ENCODE measurements around the gene HIPK4.
"Not testable (repeated sequence)": the region's sequence is repeated elsewhere in the genome, so short reads cannot be mapped to it uniquely, and the experiment has no call there.

HIPK4 gene

GRCh38 chr19:40390084-40390742 is at the start of gene HIPK4:
Gene HIPK4, minus strand, starts transcription at chr19:40390181. Its CDS starts 279 bp downstream, at chr19:40389902.
- no peak for DNase-seq (ENCODE audit: low read depth)

GRCh38 chr19:40438284-40438683 is 48.3 kb upstream of the HIPK4 start:
- no peak for DNase-seq (ENCODE audit: low read depth)

- peak; percentile 82 for DNase-seq (ENCODE audit: low read depth)
These were observed 43.6 kb upstream of the HIPK4 start for GRCh38 chr19:40433391-40434216.

- DNase-seq (ENCODE audit: low read depth), result not testable (repeated sequence)
These were observed 42.8 kb upstream of the HIPK4 start for GRCh38 chr19:40432760-40433159.

GRCh38 chr19:40431698-40432097 is 41.7 kb upstream of the HIPK4 start:
- no peak for DNase-seq (ENCODE audit: low read depth)

- not testable (repeated sequence) for DNase-seq (ENCODE audit: low read depth)
These were observed 40.3 kb upstream of the HIPK4 start for GRCh38 chr19:40430242-40430641.

- DNase-seq (ENCODE audit: low read depth), result not testable (repeated sequence)
These were observed 38.2 kb upstream of the HIPK4 start for GRCh38 chr19:40428197-40428596.

- DNase-seq (ENCODE audit: low read depth), result peak; percentile 100
These were observed 35.7 kb upstream of the HIPK4 start, which contains the start of gene SERTAD1 for GRCh38 chr19:40425450-40426287. Gene SERTAD1, minus strand, starts transcription at chr19:40425992. Its CDS starts 2,446 bp downstream, at chr19:40423546.

- peak; percentile 45 for DNase-seq (ENCODE audit: low read depth)
These were observed 34.9 kb upstream of the HIPK4 start for GRCh38 chr19:40424637-40425449.

- no peak for DNase-seq (ENCODE audit: low read depth)
These were observed 34.0 kb upstream of the HIPK4 start for GRCh38 chr19:40423938-40424337.

- no peak for DNase-seq (ENCODE audit: low read depth)
These were observed 33.0 kb upstream of the HIPK4 start for GRCh38 chr19:40422748-40423566.

- no peak for DNase-seq (ENCODE audit: low read depth)
These were observed 32.2 kb upstream of the HIPK4 start for GRCh38 chr19:40421993-40422747.

- DNase-seq (ENCODE audit: low read depth), result peak; percentile 97
These were observed 31.1 kb upstream of the HIPK4 start for GRCh38 chr19:40420766-40421765.

- no peak for DNase-seq (ENCODE audit: low read depth)
These were observed 30.4 kb upstream of the HIPK4 start for GRCh38 chr19:40420451-40420765.

GRCh38 chr19:40419780-40420179 is 29.8 kb upstream of the HIPK4 start:
- DNase-seq (ENCODE audit: low read depth), result no peak

- DNase-seq (ENCODE audit: low read depth), result no peak
These were observed 29.2 kb upstream of the HIPK4 start for GRCh38 chr19:40419066-40419612.

GRCh38 chr19:40418040-40418439 is 28.1 kb upstream of the HIPK4 start:
- DNase-seq (ENCODE audit: low read depth), result no peak

- no peak for DNase-seq (ENCODE audit: low read depth)
These were observed 27.6 kb upstream of the HIPK4 start for GRCh38 chr19:40417643-40417981.

Measured in HS-27A (cell line).